ENCODE data around the gene ANO5. TPM values are rescaled to one million over a fixed set of nuclear protein-coding genes. Genes with fewer than 3 reads are reported as not detected.

The ANO5 gene
- total RNA-seq, 2 donors from 2014 or later: 3.3 to 4.9 TPM

GRCh38 chr11:22234743-22235142, 41.9 kb downstream of the ANO5 start:
- H3K4me3 ChIP-seq: no peak overlapping the region
- ATAC-seq (no peak), DNase-seq (no peak)
- no peaks in the 10 kb centered on the region for H3K27me3 ChIP-seq
- H3K4me1 ChIP-seq: no peaks in the 10 kb centered on the region
- no peaks in the 10 kb centered on the region for H3K9me3 ChIP-seq
- H3K27ac ChIP-seq: no peak overlapping the region
- no peaks in the 10 kb centered on the region for H3K36me3 ChIP-seq (replicated peaks in 1 of 2; ENCODE audit: insufficient read depth in 1 of 2, low read depth in 2 of 2)
- intact Hi-C loops (cut with DNase I): no loop called here
- TF ChIP-seq POLR2A (IDR thresholded peaks at IDR 0.05) (no peak), CTCF (IDR thresholded peaks at IDR 0.05) (no peak)
- WGBS, 2 donors: 63 to 66% methylated on average over 1 of the region's 1 CpG

- Histone ChIP-seq H3K27ac (no peak overlapping the region), H3K4me1 (no peaks in the 10 kb centered on the region), H3K4me3 (no peak overlapping the region), H3K36me3 (replicated peaks in 1 of 2; ENCODE audit: insufficient read depth in 1 of 2, low read depth in 2 of 2) (no peaks in the 10 kb centered on the region), H3K27me3 (no peaks in the 10 kb centered on the region), H3K9me3 (peaks cover 0 to 3% (median 0%) of the 10 kb centered on the region in 3 donors)
- 9 to 10% methylated on average over 4 of the region's 4 CpGs for WGBS, 2 donors
- DNase-seq (peak; percentile 42 to 58 (median 49)), ATAC-seq (peak; percentile 85)
- intact Hi-C loops (cut with DNase I): no loop called here
- TF ChIP-seq POLR2A (IDR thresholded peaks at IDR 0.05) (no peak), CTCF (IDR thresholded peaks at IDR 0.05) (peak; percentile 28 to 62 (median 56))
These were observed 52.2 kb downstream of the ANO5 start for GRCh38 chr11:22244986-22245592.

- intact Hi-C loops (cut with DNase I): no loop called here
- no peak overlapping the region for H3K4me3 ChIP-seq
- peaks cover 0 to 3% (median 0%) of the 10 kb centered on the region in 3 donors for H3K9me3 ChIP-seq
- WGBS, 2 donors: 92 to 94% methylated on average over 1 of the region's 1 CpG
- H3K27ac ChIP-seq: no peak overlapping the region
- DNase-seq (no peak), ATAC-seq (no peak)
- TF ChIP-seq CTCF (IDR thresholded peaks at IDR 0.05): no peak
- TF ChIP-seq POLR2A (IDR thresholded peaks at IDR 0.05): no peak
- no peaks in the 10 kb centered on the region for H3K27me3 ChIP-seq
- no peaks in the 10 kb centered on the region for H3K4me1 ChIP-seq
- no peaks in the 10 kb centered on the region for H3K36me3 ChIP-seq (replicated peaks in 1 of 2; ENCODE audit: insufficient read depth in 1 of 2, low read depth in 2 of 2)
These were observed 54.1 kb downstream of the ANO5 start for GRCh38 chr11:22246992-22247391.

DNA sequence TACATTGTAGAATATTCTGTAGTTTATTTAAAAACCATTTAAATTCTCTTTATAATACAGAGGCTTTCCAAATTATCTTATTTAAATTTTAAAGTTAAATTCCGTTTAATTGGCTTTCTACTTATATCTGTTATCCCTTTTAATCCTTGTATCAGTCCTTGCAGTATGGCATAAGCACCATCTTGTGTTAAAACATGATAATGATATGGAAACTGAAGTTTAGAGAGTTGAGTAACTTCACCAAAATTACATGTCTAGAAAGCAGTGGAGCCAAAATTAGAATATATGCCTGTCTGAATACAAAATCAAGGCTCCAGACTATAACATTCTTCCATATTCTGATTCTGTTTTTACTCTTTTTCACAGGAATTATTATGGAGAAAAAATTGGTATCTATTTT, 57.0 kb downstream of the ANO5 start:
- DNase-seq (no peak), ATAC-seq (no peak)
- Histone ChIP-seq H3K36me3 (replicated peaks in 1 of 2; ENCODE audit: insufficient read depth in 1 of 2, low read depth in 2 of 2) (no peaks in the 10 kb centered on the region), H3K4me1 (no peaks in the 10 kb centered on the region), H3K9me3 (no peaks in the 10 kb centered on the region), H3K27me3 (no peaks in the 10 kb centered on the region), H3K27ac (no peak overlapping the region), H3K4me3 (no peak overlapping the region)
- intact Hi-C loops (cut with DNase I): no loop called here
- TF ChIP-seq CTCF (IDR thresholded peaks at IDR 0.05): no peak
- no peak for TF ChIP-seq POLR2A (IDR thresholded peaks at IDR 0.05)
- 69 to 76% methylated on average over 1 of the region's 1 CpG for WGBS, 2 donors

- ATAC-seq (no peak), DNase-seq (no peak)
- no peaks in the 10 kb centered on the region for H3K27me3 ChIP-seq
- no peaks in the 10 kb centered on the region for H3K9me3 ChIP-seq
- 69 to 78% methylated on average over 1 of the region's 1 CpG for WGBS, 2 donors
- no peaks in the 10 kb centered on the region for H3K4me1 ChIP-seq
- H3K36me3 ChIP-seq (replicated peaks in 1 of 2; ENCODE audit: insufficient read depth in 1 of 2, low read depth in 2 of 2): no peaks in the 10 kb centered on the region
- intact Hi-C loops (cut with DNase I): no loop called here
- no peak overlapping the region for H3K27ac ChIP-seq
- TF ChIP-seq POLR2A (IDR thresholded peaks at IDR 0.05) (no peak), CTCF (IDR thresholded peaks at IDR 0.05) (no peak)
- H3K4me3 ChIP-seq: no peak overlapping the region
These were observed 64.0 kb downstream of the ANO5 start for GRCh38 chr11:22256876-22257275.

Data from body of pancreas (tissue), 4 donors.